ENCODE data around the gene PDE6G.

- TF ChIP-seq CTCF (IDR thresholded peaks at IDR 0.05) (no peak), POLR2A (IDR thresholded peaks at IDR 0.05) (no peak), POLR2AphosphoS5 (IDR thresholded peaks at IDR 0.05; ENCODE audit: insufficient read depth in 1 of 2, low read depth in 1 of 2) (no peak)
Observed at GRCh38 chr17:81615401-81615930, 40.9 kb downstream of the PDE6G start.
